GM18526 (cell line): ENCODE results near the gene TNFRSF1A.

Source experiments
- POLR2A ChIP-seq: IDR thresholded peaks from 3 replicates; pipeline ENCODE4 v1.6.1; 2011; ENCODE audit not compliant: insufficient read length; ENCODE audit errors: extremely low read depth

The TNFRSF1A gene

DNA sequence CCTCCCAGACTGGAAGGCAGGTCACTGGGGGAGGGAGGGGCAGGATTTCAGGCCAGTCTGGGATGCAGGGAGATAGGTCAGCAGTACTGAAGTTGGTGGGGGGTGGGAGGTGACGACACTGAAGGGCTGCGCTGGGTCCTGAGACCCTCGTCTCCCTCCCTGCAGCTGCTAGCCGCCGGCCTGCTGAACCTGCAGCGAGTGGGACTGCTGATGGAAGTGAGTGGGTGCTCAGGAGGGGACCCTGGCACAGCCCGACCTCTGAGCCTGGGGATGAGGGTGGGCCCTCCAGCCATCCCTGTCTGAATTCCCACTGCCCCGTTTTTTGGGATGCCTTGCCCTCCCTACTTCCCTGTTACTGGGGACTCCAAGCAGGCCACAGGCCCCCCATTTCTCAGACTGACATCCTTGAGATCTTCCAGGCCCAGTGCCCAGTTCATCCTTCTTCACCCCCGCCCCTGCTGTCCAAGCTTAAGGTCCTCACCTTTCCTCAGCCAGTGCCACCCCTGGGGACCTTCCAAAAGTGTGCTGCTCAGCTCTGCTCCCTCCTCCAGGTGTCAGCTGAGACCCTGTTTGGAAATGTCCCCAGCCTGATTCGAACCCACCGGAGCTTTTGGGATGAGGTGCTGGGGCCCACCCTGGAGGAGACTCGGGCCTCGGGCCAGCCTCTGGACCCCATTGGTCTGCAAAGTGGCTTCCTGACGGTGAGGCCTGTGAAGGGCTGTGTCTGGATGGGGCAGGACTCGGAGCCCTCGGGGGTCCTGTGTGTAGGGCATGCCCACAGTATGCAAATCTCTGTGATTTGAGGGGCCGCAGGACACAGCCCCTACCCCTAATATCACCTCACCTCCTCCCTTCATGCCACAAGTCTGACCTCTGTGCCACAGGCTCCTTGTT is 25.9 kb downstream of the TNFRSF1A start:
- no peak for TF ChIP-seq POLR2A

DNA sequence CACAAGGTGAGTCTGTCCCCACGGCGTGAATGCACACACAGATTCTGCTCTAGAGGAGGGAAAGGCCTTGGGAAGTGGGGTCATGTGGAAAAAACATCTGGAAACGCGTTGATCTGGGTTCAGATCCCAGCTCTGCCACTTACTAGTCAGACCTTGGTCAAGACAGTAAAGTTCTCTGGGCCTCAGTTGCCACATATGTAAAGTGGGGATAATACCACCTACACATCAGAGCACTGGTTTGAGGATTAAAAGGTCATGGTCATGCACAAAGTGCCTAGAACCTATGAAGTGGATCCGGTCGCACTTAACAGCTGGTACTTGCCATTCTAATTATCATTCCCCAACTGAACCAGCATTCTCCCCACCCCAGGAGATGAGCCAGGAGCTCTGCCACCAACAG is 26.7 kb downstream of the TNFRSF1A start:
- no peak for TF ChIP-seq POLR2A

DNA sequence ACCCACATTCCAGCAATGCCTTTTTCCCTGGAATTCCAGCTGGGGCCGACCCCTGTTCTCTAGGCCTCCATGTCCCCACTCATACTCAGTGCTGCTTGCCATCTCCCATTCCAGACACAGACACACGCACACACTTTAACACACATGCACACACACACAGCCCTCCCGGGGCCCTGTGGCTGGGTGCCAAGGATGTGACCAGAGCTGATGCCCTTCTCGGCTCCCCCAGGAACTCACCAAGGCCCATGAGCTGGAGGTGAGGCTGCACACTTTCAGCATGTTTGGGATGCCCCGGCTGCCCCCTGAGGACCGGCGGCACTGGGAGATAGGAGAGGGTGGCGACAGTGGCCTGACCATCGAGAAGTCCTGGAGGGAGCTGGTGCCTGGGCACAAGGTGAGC is 27.1 kb downstream of the TNFRSF1A start:
- no peak for TF ChIP-seq POLR2A

DNA sequence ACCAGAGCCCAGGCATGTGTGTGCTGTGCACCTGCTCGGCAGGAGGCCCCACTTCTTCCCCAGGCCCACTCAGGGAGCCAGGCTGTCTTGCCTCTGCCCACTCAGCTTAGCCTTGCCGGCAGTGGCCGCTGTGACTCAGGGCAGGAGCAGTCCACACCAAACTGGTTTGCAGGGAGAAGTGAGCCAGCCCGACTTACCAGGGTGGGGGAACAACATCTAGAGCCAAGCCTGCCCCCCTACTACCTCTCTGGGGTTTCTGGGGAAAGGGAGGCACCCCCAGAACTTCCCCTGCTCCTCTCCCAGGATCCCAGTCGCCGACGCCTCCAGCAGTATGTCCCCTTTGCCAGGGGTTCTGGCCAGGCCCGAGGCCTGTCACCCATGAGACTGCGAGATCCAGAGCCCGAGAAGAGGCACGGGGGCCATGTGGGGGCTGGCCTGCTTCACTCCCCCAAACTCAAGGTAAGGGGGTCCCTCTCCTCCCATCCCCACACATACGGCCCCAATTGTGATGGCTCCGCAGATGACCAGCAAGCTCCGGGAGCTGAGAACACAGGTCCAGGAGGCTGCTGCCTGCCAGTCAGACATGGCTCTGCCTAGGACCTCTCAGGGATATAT is 28.4 kb downstream of the TNFRSF1A start:
- TF ChIP-seq POLR2A = no peak

DNA sequence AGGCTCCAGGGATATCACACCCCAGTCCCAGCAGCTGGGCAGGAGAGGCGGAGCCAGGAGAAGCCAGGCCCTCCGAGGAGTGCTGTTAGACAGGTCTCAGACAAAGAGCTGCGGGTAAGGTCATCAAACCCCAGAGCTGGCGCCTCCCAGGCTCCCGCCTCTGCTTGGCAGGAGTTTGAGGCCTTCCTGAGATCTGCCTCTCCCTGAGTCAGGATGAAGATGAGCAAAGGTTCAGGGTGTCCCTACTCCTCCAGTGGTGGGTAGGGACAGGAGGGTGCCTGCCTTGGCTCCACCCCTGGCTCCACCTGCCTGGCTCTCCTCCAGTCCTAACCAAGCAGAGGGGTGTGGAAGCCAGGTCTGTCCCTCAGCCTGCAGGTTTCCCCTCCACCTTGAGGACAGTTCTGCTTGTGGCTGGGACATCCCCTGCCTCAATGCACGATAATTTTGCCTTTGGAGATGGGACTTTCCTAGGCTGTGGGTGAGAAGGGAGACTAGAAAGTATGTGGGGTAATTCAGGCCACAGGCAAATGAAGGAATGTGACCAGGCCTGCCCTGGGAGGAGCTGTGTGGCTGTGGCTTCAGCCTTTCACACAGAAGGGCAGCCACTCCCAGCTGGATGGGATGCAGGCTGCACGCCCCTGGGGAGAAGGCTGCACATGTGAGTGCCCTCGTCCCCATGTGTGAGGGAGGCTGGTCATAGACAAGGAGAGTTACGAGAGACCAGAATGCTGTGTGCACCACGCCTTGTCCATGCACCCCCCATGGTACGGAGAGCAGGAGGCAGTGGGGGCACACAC is 29.1 kb downstream of the TNFRSF1A start:
- TF ChIP-seq POLR2A = no peak

DNA sequence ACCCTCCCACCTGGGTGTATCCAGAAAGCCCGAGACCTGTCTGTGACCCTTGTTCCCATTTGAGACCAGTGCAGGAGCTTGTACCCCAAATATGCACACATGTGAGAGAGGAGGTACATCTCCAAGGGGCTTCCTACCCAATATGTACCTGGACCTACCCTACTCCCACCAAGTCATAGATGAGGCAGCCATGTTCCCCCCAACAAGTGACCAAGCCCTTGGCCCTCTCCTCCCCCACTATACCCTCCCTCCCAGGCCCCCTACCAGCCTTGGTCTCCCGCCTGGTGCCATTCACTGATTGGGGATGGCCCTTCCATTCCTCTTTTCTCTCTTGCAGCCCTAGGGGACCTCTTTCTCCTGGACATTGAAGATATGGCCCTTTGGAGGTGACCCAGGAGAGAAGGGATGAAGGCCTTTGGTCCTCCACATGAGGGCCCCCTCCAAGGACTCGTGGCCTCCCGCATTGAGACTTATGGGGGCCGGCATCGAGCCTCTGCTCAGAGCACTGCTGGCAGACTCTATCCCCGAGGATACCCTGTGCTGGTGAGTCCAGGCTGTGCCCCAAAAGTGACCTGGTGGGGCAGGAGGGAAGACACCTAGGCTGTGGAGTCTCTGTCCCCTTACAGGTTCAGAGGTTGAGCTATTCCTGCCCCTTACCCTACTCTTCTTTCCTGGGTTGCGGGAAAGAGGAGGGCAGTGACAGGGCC is 29.9 kb downstream of the TNFRSF1A start:
- TF ChIP-seq POLR2A = no peak

DNA sequence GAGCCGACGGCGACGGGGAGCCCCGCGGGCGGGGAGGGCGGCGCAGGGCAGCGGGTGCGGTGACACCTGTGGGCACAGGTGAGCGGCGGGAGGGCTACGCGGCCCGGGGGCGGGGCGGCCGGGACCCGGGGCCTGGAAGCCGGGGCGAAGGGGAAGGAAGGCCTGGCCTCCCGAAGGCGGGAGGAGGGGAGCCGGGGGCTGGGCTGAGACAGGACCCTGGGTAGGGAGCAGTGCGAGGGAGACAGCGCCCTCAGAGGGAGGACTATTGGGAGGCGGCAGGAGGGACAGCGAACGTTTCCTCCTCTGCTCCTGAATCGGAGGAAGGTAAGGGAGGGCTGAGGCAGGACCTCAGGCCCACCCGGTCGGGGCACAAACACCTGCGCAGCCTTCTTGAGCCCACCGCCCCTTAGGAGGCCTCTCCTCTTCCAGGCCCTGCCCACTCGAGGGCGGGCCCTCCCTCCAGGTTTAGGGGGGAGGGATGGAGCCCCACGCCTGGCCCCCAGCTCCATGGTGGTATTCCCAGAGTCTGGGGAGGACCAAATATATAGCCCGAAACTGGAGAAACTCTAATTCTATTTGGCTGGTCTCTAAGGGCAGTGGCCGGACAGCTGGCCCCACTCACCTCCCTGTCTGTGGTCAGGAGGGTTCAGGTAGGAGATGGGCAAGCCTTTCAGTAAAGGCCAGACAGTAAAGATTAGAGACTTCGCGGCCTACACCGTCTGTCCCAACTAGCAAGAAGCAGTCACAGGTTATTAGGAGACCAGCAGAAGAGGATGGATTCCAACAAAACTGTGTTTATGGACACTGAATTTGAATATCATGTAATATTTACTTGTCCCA is 30.9 kb downstream of the TNFRSF1A start:
- no peak for TF ChIP-seq POLR2A

DNA sequence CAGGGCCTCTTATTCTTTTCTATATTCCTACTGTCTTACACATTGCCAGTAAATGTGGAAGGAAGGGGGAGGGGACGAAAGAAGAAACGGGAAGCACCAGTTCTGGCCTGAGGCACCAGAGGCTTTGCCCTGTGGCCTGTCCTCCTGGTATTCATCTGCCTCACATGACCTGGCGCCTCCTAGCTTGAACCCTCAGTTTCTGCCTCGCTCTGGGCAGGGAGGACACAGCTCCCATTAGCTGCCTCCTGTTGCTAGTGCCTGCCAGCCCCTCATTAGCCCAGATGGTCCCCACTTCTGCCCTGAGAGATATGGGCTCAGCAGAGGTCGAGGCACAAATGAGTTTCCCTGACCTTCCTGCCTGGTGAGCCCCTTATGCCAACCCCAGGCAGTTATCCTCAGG is 34.3 kb downstream of the TNFRSF1A start:
- no peak for TF ChIP-seq POLR2A

DNA sequence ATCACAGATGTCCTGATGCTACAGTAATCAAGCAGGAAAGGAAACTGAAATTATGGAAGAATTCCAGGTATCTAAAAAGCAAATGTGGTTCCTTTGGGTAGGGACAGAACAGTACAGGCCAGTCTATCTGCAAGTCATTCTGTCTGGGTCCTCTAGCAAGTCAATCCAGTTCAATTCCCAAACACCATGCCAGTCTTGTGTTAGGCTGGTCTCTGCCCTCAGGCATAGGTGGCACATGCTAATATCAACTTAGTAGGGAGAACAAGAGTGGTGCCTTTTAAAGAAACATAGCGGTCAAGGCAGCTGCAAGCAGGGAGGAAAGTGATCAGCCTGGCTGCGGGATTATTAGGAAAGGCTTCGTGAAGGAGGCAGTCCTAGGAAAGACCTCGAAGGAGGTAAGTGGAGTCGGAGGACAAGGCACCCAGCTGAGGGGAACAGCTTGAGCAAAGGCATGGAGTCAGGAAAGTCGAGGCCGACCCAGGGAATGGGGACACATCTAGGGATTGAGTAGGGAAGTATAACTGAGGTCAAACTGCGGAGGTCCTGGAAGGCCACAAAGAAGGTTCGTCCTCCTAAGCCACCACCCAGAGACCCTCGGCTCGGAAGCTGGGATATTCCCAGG is 35.2 kb downstream of the TNFRSF1A start:
- no peak for TF ChIP-seq POLR2A

DNA sequence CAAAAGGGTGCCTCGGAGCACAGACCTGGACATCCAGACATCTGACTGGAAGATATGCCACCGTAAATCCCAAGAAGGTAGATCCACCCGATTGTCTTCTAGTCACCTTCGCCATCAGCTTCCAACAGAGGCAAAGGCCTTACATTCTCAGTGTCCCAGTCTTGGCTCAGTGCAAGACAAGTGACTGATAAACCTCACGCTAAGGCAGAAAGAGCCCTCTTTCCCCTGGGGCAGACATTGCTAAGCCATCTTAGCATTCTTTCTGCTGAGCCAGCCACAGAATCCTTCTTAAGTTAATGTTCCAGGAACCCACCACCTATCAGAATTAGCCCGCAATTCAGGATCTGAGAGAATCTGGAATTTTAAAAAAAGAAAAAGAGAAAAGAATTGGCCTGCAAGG is 35.7 kb downstream of the TNFRSF1A start:
- no peak for TF ChIP-seq POLR2A

DNA sequence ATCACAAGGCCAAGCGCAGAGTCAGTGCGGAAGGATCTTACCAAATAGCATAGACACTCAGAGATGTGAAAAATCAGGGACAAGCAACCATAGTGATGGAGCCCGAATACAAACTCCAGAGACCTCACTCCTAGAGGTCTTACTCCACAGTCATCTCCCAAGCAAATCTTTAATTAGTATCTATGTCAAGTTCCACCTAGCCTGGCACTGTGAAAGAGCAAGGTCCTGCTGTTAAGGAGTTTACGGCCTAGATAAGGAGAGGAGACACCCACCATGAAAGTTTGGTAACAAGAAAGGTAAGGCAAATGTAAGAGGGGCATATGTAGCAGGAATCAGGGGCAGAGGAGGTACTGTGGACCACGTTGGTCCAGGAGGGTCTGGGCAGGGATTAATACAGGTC is 38.8 kb downstream of the TNFRSF1A start:
- TF ChIP-seq POLR2A = no peak

DNA sequence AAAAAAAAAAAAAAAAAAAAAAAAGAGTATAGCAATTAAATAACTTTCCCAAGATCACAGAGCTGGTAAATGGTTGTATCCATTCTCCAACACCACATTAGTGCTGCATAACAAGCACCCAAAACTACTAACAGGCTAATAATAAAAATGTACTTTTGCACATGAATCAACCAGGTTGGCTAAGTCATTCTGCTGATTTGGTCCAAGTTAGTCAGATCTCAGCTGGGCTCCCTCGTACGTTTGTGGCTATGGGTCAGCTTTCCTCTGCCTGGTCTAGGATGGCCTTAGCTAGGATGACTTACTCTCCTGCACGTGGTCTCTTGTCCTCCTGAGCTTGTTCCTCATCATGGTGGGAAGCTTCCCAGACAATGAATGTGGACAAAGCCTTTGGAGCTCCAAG is 39.3 kb downstream of the TNFRSF1A start:
- no peak for TF ChIP-seq POLR2A

DNA sequence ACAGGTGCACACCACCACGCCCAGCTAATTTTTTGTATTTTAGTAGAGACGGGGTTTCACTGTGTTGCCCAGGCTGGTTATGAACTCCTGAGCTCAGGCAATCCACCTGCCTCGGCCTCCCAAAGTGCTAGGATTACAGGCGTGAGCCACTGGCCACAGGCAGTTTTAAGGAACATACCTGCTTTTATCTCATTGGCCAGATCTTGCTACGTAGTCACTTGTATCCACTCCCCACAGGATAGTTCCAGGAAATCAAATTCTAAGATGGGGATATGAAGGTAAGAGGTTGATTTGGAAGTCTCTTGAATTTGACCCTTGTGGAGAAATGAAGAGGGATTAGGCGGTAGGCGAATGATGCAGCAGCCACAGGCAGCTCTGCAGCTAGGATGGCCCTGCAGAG is 40.2 kb downstream of the TNFRSF1A start:
- TF ChIP-seq POLR2A = no peak

DNA sequence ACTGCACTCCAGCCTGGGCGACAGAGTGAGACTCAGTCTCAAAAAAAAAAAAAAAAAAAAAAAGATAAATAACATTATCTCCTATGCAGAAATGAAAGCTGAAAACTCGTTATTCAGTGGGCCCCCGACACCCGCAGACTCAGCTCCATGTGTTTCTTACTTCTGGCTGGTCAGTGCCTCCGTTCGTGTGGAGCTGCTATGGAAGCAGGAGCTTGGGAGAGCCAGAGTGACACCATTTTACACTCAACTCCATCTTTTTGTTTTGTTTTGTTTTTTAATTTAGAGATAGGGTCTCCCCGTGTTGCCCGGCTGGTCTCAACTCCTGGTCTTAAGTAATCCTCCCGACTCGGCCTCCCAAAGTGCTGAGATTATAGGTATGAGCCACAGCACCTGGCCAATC is 44.7 kb downstream of the TNFRSF1A start:
- TF ChIP-seq POLR2A = no peak
